Small intestine (tissue), 7 donors: ENCODE results near the gene FBXW2. TPM values are rescaled to one million over a fixed set of nuclear protein-coding genes. Genes with fewer than 3 reads are reported as not detected.

Experiments used
- DNase-seq, 2 donors: peaks; one replicate each; pipeline versions ENCODE4 v3.0.0 to v3.0.0-alpha.2; 2013
- FAIRE-seq: peaks from 2 replicates; lab custom pipeline; 2012; peaks lifted over from hg19 to GRCh38; lab: Jason Lieb, UNC
- H3K27ac ChIP-seq, 3 donors: one replicate each; pipeline ENCODE4 v1.5.1; 2013; ENCODE audit warnings: low read length in 2 of 3, mild to moderate bottlenecking in 2 of 3, control low read depth in 1 of 3, inconsistent platforms in 1 of 3, low read depth in 1 of 3, moderate library complexity in 1 of 3
- H3K27me3 ChIP-seq, 3 donors: one replicate each; pipeline ENCODE4 v1.6.1; 2013; ENCODE audit warnings: low read length in 3 of 3, inconsistent platforms in 1 of 3; ENCODE audit not compliant: control insufficient read depth in 3 of 3, insufficient read depth in 3 of 3
- H3K36me3 ChIP-seq, 3 donors: one replicate each; pipeline ENCODE4 v1.6.1; 2013; ENCODE audit warnings: low read length in 3 of 3, inconsistent platforms in 1 of 3, low read depth in 1 of 3, mild to moderate bottlenecking in 1 of 3, moderate library complexity in 1 of 3; ENCODE audit not compliant: control insufficient read depth in 3 of 3, insufficient read depth in 2 of 3
- H3K4me1 ChIP-seq, 3 donors: one replicate each; pipeline ENCODE4 v1.6.1; 2013; ENCODE audit warnings: low read length in 2 of 3, inconsistent platforms in 1 of 3, low read depth in 1 of 3, mild to moderate bottlenecking in 1 of 3, moderate library complexity in 1 of 3; ENCODE audit not compliant: control insufficient read depth in 3 of 3, insufficient read depth in 2 of 3
- H3K4me3 ChIP-seq, 3 donors: one replicate each; pipeline ENCODE4 v1.5.1; 2013; ENCODE audit warnings: low read length in 3 of 3, control low read depth in 1 of 3, inconsistent platforms in 1 of 3, low read depth in 1 of 3, mild to moderate bottlenecking in 1 of 3, moderate library complexity in 1 of 3
- H3K9me3 ChIP-seq, 2 donors: one replicate each; pipeline ENCODE4 v1.6.1; 2013; ENCODE audit warnings: low read depth in 1 of 2, low read length in 1 of 2; ENCODE audit not compliant: control insufficient read depth in 2 of 2, insufficient read depth in 1 of 2
- WGBS, 3 donors: extraction: QIAGEN DNeasy Blood & Tissue Kit; methylation state at CpG; one replicate each; pipeline ENCODE4 v1.1.7; 2013; 5-methylcytosine and 5-hydroxymethylcytosine counted together
- polyA plus RNA-seq, 4 donors: library from polyadenylated mRNA; stranded (reverse) in 3 of 4; unstranded in 1 of 4; fragments of 200-250 nt in 3 of 4; fragments of 120-200 nt in 1 of 4; gene quantifications; one replicate each; pipeline versions ENCODE4 v1.2.1 to v1.2.3, GENCODE V29; 2013
- donor health status: healthy with polysubstance abuse.
- donor health status: control.
- donor health status: control.
- donor health status: Bipolar disorder and iron deficiency.
- donor health status: healthy.

The FBXW2 gene
- polyA plus RNA-seq, 4 donors: 6.2 to 45.4 (median 13.1) TPM

- Histone ChIP-seq H3K4me3 (no peak overlapping the region), H3K27me3 (no peaks in the 10 kb centered on the region), H3K36me3 (no peaks in the 10 kb centered on the region), H3K4me1 (peaks cover 0 to 16% (median 0%) of the 10 kb centered on the region in 3 donors), H3K9me3 (no peaks in the 10 kb centered on the region), H3K27ac (no peak overlapping the region)
- FAIRE-seq: no peak
- DNase-seq: no peak
- WGBS, 3 donors: 88 to 95% (median 94%) methylated on average over 2 of the region's 2 CpGs
Measured at GRCh38 chr9:120736881-120737280, 56.3 kb downstream of the FBXW2 start.

- Histone ChIP-seq H3K27ac (peak overlapping the region in 2 of 3 donors; percentile 61 to 80), H3K36me3 (peaks cover 0 to 3% (median 0%) of the 10 kb centered on the region in 3 donors), H3K4me3 (no peak overlapping the region), H3K9me3 (no peaks in the 10 kb centered on the region), H3K4me1 (peaks cover 0 to 29% (median 0%) of the 10 kb centered on the region in 3 donors), H3K27me3 (no peaks in the 10 kb centered on the region)
- FAIRE-seq: no peak
- peak; percentile 13 to 84 for DNase-seq
- WGBS, 3 donors: 64 to 71% (median 66%) methylated on average over 3 of the region's 3 CpGs
Measured at GRCh38 chr9:120735415-120736126, 57.6 kb downstream of the FBXW2 start.

GRCh38 chr9:120734607-120735410, 58.4 kb downstream of the FBXW2 start:
- Histone ChIP-seq H3K9me3 (no peaks in the 10 kb centered on the region), H3K27me3 (no peaks in the 10 kb centered on the region), H3K36me3 (peaks cover 0 to 3% (median 0%) of the 10 kb centered on the region in 3 donors), H3K4me1 (peaks cover 0 to 33% (median 0%) of the 10 kb centered on the region in 3 donors), H3K27ac (peak overlapping the region in 2 of 3 donors; percentile 61 to 80), H3K4me3 (no peak overlapping the region)
- FAIRE-seq (no peak), DNase-seq (no peak)
- 37 to 40% (median 40%) methylated on average over 2 of the region's 2 CpGs for WGBS, 3 donors

GRCh38 chr9:120733190-120733589, 60.0 kb downstream of the FBXW2 start:
- Histone ChIP-seq H3K4me3 (no peak overlapping the region), H3K4me1 (peaks cover 0 to 41% (median 0%) of the 10 kb centered on the region in 3 donors), H3K36me3 (peaks cover 0 to 3% (median 0%) of the 10 kb centered on the region in 3 donors), H3K27me3 (no peaks in the 10 kb centered on the region), H3K9me3 (no peaks in the 10 kb centered on the region), H3K27ac (no peak overlapping the region)
- 83 to 84% (median 84%) methylated on average over 5 of the region's 5 CpGs for WGBS, 3 donors
- no peak for DNase-seq
- FAIRE-seq: no peak

- FAIRE-seq: no peak
- Histone ChIP-seq H3K36me3 (peaks cover 0 to 3% (median 0%) of the 10 kb centered on the region in 3 donors), H3K27me3 (no peaks in the 10 kb centered on the region), H3K27ac (peak overlapping the region in 1 of 3 donors; percentile 75), H3K9me3 (no peaks in the 10 kb centered on the region), H3K4me3 (no peak overlapping the region), H3K4me1 (peaks cover 0 to 44% (median 0%) of the 10 kb centered on the region in 3 donors)
- DNase-seq: peak; percentile 37 to 82
- 72 to 80% (median 74%) methylated on average over 7 of the region's 7 CpGs for WGBS, 3 donors
Measured at GRCh38 chr9:120730654-120731514, 62.3 kb downstream of the FBXW2 start.

- peak overlapping the region in 1 of 3 donors; percentile 77 for H3K27ac ChIP-seq
- H3K9me3 ChIP-seq: no peaks in the 10 kb centered on the region
- WGBS, 3 donors: 57 to 69% (median 66%) methylated on average over 5 of the region's 5 CpGs
- peaks cover 0 to 39% (median 0%) of the 10 kb centered on the region in 3 donors for H3K4me1 ChIP-seq
- FAIRE-seq (no peak), DNase-seq (peak in 1 of 2 donors; percentile 59)
- no peaks in the 10 kb centered on the region for H3K27me3 ChIP-seq
- no peak overlapping the region for H3K4me3 ChIP-seq
- peaks cover 0 to 3% (median 0%) of the 10 kb centered on the region in 3 donors for H3K36me3 ChIP-seq
Measured at GRCh38 chr9:120729791-120730241, 63.4 kb downstream of the FBXW2 start.

- WGBS, 3 donors: 65 to 77% (median 69%) methylated on average over 2 of the region's 2 CpGs
- Histone ChIP-seq H3K27ac (no peak overlapping the region), H3K4me3 (no peak overlapping the region), H3K36me3 (peaks cover 0 to 3% (median 0%) of the 10 kb centered on the region in 3 donors), H3K27me3 (no peaks in the 10 kb centered on the region), H3K4me1 (peaks cover 0 to 25% (median 0%) of the 10 kb centered on the region in 3 donors), H3K9me3 (no peaks in the 10 kb centered on the region)
- FAIRE-seq (no peak), DNase-seq (no peak)
Measured at GRCh38 chr9:120726484-120726883, 66.7 kb downstream of the FBXW2 start.
